Measurements from ENCODE around the gene PROS1.

The PROS1 gene

DNA sequence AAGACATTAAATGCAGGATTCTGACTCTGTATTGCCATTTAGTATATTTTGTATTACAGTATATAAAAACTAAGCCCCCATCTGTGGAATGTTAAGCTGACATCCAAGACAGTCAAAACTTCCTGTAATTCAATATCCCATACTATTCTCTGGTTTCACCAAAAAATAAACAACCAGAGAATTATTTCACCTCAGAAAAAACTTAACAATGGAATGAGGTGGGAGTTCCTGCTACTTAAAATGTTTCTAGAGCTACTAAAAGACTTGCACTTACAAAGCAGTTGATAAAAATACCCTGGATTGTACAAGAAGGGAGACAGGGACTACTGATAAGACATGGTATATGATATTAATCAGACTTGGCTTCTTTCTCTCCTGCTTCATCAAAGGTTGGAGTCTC, 14.6 kb upstream of the PROS1 start:
- no peak for TF ChIP-seq FOXP2 (optimal IDR thresholded peaks at IDR 0.05; ENCODE audit: borderline replicate concordance, extremely low read depth, extremely low read length, insufficient read depth)
- no peak for TF ChIP-seq REST (IDR thresholded peaks at IDR 0.05; ENCODE audit: insufficient read depth in 1 of 2, low read depth in 2 of 2, low read length in 2 of 2)
- TF ChIP-seq TAF1 (IDR thresholded peaks at IDR 0.05; ENCODE audit: borderline replicate concordance, insufficient read depth, low read length) = no peak
- no peak for TF ChIP-seq SIN3A (IDR thresholded peaks at IDR 0.05; ENCODE audit: borderline replicate concordance, insufficient read depth, low read length)
- no peak for TF ChIP-seq POLR2AphosphoS5 (IDR thresholded peaks at IDR 0.05; ENCODE audit: low read depth, low read length)

DNA sequence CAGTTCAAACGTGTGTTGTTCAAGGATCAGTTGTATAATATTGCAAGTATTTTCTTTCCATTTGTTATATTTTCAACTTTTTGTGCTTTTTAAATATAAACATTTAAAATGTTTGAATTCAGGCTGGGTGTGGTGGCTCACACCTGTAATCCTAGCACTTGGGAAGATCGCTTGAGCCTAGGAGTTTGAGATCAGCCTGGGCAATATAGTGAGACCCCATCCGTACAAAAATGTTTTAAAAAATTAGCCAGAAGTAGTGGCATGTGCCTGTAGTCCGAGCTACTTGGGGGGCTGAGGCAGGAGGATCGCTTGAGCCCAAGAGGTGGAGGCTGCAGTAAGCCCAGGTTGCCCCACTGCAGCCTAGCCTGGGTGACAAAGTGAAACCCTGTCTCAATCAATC, 10.9 kb upstream of the PROS1 start:
- TF ChIP-seq REST (IDR thresholded peaks at IDR 0.05; ENCODE audit: insufficient read depth in 1 of 2, low read depth in 2 of 2, low read length in 2 of 2) = no peak
- TF ChIP-seq FOXP2 (optimal IDR thresholded peaks at IDR 0.05; ENCODE audit: borderline replicate concordance, extremely low read depth, extremely low read length, insufficient read depth) = no peak
- no peak for TF ChIP-seq TAF1 (IDR thresholded peaks at IDR 0.05; ENCODE audit: borderline replicate concordance, insufficient read depth, low read length)
- TF ChIP-seq POLR2AphosphoS5 (IDR thresholded peaks at IDR 0.05; ENCODE audit: low read depth, low read length) = no peak
- no peak for TF ChIP-seq SIN3A (IDR thresholded peaks at IDR 0.05; ENCODE audit: borderline replicate concordance, insufficient read depth, low read length)

GRCh38 chr3:93983408-93983807, 9.7 kb upstream of the PROS1 start:
- TF ChIP-seq REST (IDR thresholded peaks at IDR 0.05; ENCODE audit: insufficient read depth in 1 of 2, low read depth in 2 of 2, low read length in 2 of 2) (no peak), TAF1 (IDR thresholded peaks at IDR 0.05; ENCODE audit: borderline replicate concordance, insufficient read depth, low read length) (no peak), FOXP2 (optimal IDR thresholded peaks at IDR 0.05; ENCODE audit: borderline replicate concordance, extremely low read depth, extremely low read length, insufficient read depth) (no peak), POLR2AphosphoS5 (IDR thresholded peaks at IDR 0.05; ENCODE audit: low read depth, low read length) (no peak), SIN3A (IDR thresholded peaks at IDR 0.05; ENCODE audit: borderline replicate concordance, insufficient read depth, low read length) (no peak)

DNA sequence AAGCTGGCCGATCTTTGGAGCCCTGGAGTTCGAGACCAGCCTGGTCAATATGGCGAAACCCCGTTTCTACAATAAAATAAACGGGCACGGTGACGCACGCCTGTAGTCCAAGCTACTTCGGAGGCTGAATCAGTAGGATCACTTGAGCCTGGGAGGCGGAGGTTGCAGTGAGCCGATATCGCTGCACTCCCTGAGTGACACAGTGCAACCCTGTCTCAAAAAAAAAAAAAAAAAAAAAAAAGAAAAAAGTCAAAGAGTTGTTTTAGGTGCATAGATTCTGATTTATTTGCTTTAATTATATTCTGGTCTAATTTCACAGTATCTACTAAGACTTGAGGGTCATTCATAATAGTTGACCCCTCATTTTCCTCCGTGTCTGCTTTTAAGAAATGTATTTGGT, 8.0 kb upstream of the PROS1 start:
- no peak for TF ChIP-seq SIN3A (IDR thresholded peaks at IDR 0.05; ENCODE audit: borderline replicate concordance, insufficient read depth, low read length)
- no peak for TF ChIP-seq POLR2AphosphoS5 (IDR thresholded peaks at IDR 0.05; ENCODE audit: low read depth, low read length)
- TF ChIP-seq TAF1 (IDR thresholded peaks at IDR 0.05; ENCODE audit: borderline replicate concordance, insufficient read depth, low read length) = no peak
- TF ChIP-seq REST (IDR thresholded peaks at IDR 0.05; ENCODE audit: insufficient read depth in 1 of 2, low read depth in 2 of 2, low read length in 2 of 2) = no peak
- no peak for TF ChIP-seq FOXP2 (optimal IDR thresholded peaks at IDR 0.05; ENCODE audit: borderline replicate concordance, extremely low read depth, extremely low read length, insufficient read depth)
